Measurements from ENCODE around the gene STRBP.

- TF ChIP-seq MXD1 (CRISPR knock-in tag; IDR thresholded peaks at IDR 0.05; ENCODE audit: borderline replicate concordance, poor library complexity, severe bottlenecking), result no peak
- TF ChIP-seq SMAD1 (IDR thresholded peaks at IDR 0.05; ENCODE audit: low read depth, low read length, partially characterized antibody), result no peak
- no peak for TF ChIP-seq RAD21 (CRISPR knock-in tag; conservative IDR thresholded peaks at IDR 0.05 in 1 of 2, IDR thresholded peaks at IDR 0.05 in 1 of 2)
- TF ChIP-seq POLR2A (conservative IDR thresholded peaks at IDR 0.05), result no peak
- no peak for TF ChIP-seq SMARCB1 (IDR thresholded peaks at IDR 0.05; ENCODE audit: insufficient read length, low read depth)
- TF ChIP-seq ZEB2 (IDR thresholded peaks at IDR 0.05), result no peak
- TF ChIP-seq SIX5 (IDR thresholded peaks at IDR 0.05; ENCODE audit: borderline replicate concordance in 1 of 2, insufficient read depth in 1 of 2, low read depth in 1 of 2, low read length in 2 of 2), result no peak
- TF ChIP-seq PHF20 (IDR thresholded peaks at IDR 0.05; ENCODE audit: partially characterized antibody), result no peak
Measured at GRCh38 chr9:123234853-123235252, 33.5 kb downstream of the STRBP start.

Measured in K562 (cell line).